SU-DHL-6 (cell line): ENCODE data around the gene NPNT.

Experiments
- H2AFZ ChIP-seq: fragments of 200-600 bp; sonication (generic); 2 replicates; pipeline ENCODE4 v1.6.1; 2014; ENCODE audit warnings: low read depth, mild to moderate bottlenecking, moderate library complexity, mixed read lengths, antibody characterized with exemption, low read length; ENCODE audit not compliant: severe bottlenecking
- H3F3A ChIP-seq: fragments of 200-600 bp; shearing (Covaris generic); 2 replicates; pipeline ENCODE4 v1.6.0; 2016; ENCODE audit warnings: antibody characterized with exemption, mild to moderate bottlenecking; ENCODE audit not compliant: insufficient read depth
- H3K27ac ChIP-seq: fragments of 200-600 bp; sonication (generic); 2 replicates; pipeline ENCODE4 v1.5.1; 2016; ENCODE audit warnings: low read depth, mild to moderate bottlenecking, low read length, moderate library complexity, mixed read lengths
- H3K27me3 ChIP-seq: fragments of 200-600 bp; sonication (generic), shearing (Covaris generic); 2 replicates; pipeline ENCODE4 v1.6.0; 2014; ENCODE audit warnings: mild to moderate bottlenecking, low read length
- H3K36me3 ChIP-seq: fragments of 200-600 bp; sonication (generic); 2 replicates; pipeline ENCODE4 v1.6.1; 2014; ENCODE audit warnings: mild to moderate bottlenecking, low read length, mixed read lengths
- H3K4me2 ChIP-seq: fragments of 300-600, 200-600 bp; shearing (Covaris generic), sonication (generic); 2 replicates; pipeline ENCODE4 v1.6.0; 2014; ENCODE audit warnings: low read length, low read depth, mild to moderate bottlenecking; ENCODE audit not compliant: poor library complexity, severe bottlenecking
- H3K4me3 ChIP-seq: fragments of 200-600 bp; sonication (generic); 2 replicates; pipeline ENCODE4 v1.5.1; 2014; ENCODE audit warnings: antibody characterized with exemption, low read length, mild to moderate bottlenecking, mixed read lengths; ENCODE audit not compliant: insufficient read depth, poor library complexity, severe bottlenecking
- H3K79me2 ChIP-seq: fragments of 200-600 bp; sonication (generic); 2 replicates; pipeline ENCODE4 v1.6.1; 2014; ENCODE audit warnings: mild to moderate bottlenecking, low read length, moderate library complexity; ENCODE audit not compliant: insufficient read depth
- H3K9ac ChIP-seq: fragments of 200-600 bp; sonication (generic); 2 replicates; pipeline ENCODE4 v1.7.0; 2014; ENCODE audit warnings: mild to moderate bottlenecking, low read length
- H3K9me2 ChIP-seq: fragments of 200-600 bp; sonication (generic); replicated peaks from 2 replicates; pipeline ENCODE4 v1.6.1; 2014; ENCODE audit warnings: low read length; ENCODE audit not compliant: insufficient read depth
- H3K9me3 ChIP-seq: fragments of 200-600 bp; sonication (generic); 2 replicates; pipeline ENCODE4 v1.6.1; 2014; ENCODE audit warnings: low read length, mixed read lengths; ENCODE audit not compliant: insufficient read depth
- H4K20me1 ChIP-seq: fragments of 200-600 bp; sonication (generic); 2 replicates; pipeline ENCODE4 v1.6.1; 2014; ENCODE audit warnings: low read depth, mild to moderate bottlenecking, antibody characterized with exemption, low read length, moderate library complexity, mixed read lengths
- CTCF ChIP-seq: fragments of 200-600 bp; sonication (generic); IDR thresholded peaks from one replicate; pipeline ENCODE4 v1.5.1; 2017; ENCODE audit warnings: antibody characterized with exemption, mild to moderate bottlenecking, low read length, moderate library complexity; ENCODE audit not compliant: insufficient read depth, poor library complexity, severe bottlenecking
- EZH2phosphoT487 ChIP-seq: fragments of 200-600 bp; sonication (generic), shearing (Covaris generic); conservative IDR thresholded peaks from 2 replicates; pipeline ENCODE4 v1.6.1; 2018; ENCODE audit warnings: mild to moderate bottlenecking, antibody characterized with exemption, low read length, moderate library complexity, mixed read lengths

Gene NPNT

GRCh38 chr4:105933083-105933482 lies 37.8 kb downstream of the NPNT start:
- Histone ChIP-seq H3K4me3 (no peak overlapping the region), H3F3A (no peaks in the 10 kb centered on the region), H3K36me3 (no peaks in the 10 kb centered on the region), H3K79me2 (no peaks in the 10 kb centered on the region), H3K9ac (no peak overlapping the region), H3K4me2 (no peak overlapping the region), H2AFZ (no peak overlapping the region), H4K20me1 (no peaks in the 10 kb centered on the region), H3K27me3 (no peaks in the 10 kb centered on the region), H3K27ac (no peak overlapping the region), H3K9me2 (no peaks in the 10 kb centered on the region), H3K9me3 (no peaks in the 10 kb centered on the region)
- TF ChIP-seq EZH2phosphoT487 (no peak), CTCF (no peak)

GRCh38 chr4:105934386-105934785 lies 39.1 kb downstream of the NPNT start:
- Histone ChIP-seq H4K20me1 (no peaks in the 10 kb centered on the region), H3K4me2 (no peak overlapping the region), H3K4me3 (no peak overlapping the region), H3K9ac (no peak overlapping the region), H3K79me2 (no peaks in the 10 kb centered on the region), H2AFZ (no peak overlapping the region), H3K36me3 (no peaks in the 10 kb centered on the region), H3K27ac (no peak overlapping the region), H3K9me2 (no peaks in the 10 kb centered on the region), H3K27me3 (no peaks in the 10 kb centered on the region), H3K9me3 (no peaks in the 10 kb centered on the region), H3F3A (no peaks in the 10 kb centered on the region)
- TF ChIP-seq EZH2phosphoT487 (no peak), CTCF (no peak)

- Histone ChIP-seq H3K9ac (no peak overlapping the region), H3K4me2 (no peak overlapping the region), H3F3A (no peaks in the 10 kb centered on the region), H3K4me3 (no peak overlapping the region), H3K9me3 (no peaks in the 10 kb centered on the region), H3K27me3 (no peaks in the 10 kb centered on the region), H2AFZ (no peak overlapping the region), H4K20me1 (no peaks in the 10 kb centered on the region), H3K27ac (no peak overlapping the region), H3K36me3 (no peaks in the 10 kb centered on the region), H3K79me2 (no peaks in the 10 kb centered on the region), H3K9me2 (no peaks in the 10 kb centered on the region)
- TF ChIP-seq CTCF (no peak), EZH2phosphoT487 (no peak)
Observed at GRCh38 chr4:105936901-105937300, 41.6 kb downstream of the NPNT start.
